Measurements from ENCODE around the gene OR6C70. TPM values are rescaled to one million over a fixed set of nuclear protein-coding genes. Genes with fewer than 3 reads are reported as not detected.

OR6C70 gene
- total RNA-seq = not detected

DNA sequence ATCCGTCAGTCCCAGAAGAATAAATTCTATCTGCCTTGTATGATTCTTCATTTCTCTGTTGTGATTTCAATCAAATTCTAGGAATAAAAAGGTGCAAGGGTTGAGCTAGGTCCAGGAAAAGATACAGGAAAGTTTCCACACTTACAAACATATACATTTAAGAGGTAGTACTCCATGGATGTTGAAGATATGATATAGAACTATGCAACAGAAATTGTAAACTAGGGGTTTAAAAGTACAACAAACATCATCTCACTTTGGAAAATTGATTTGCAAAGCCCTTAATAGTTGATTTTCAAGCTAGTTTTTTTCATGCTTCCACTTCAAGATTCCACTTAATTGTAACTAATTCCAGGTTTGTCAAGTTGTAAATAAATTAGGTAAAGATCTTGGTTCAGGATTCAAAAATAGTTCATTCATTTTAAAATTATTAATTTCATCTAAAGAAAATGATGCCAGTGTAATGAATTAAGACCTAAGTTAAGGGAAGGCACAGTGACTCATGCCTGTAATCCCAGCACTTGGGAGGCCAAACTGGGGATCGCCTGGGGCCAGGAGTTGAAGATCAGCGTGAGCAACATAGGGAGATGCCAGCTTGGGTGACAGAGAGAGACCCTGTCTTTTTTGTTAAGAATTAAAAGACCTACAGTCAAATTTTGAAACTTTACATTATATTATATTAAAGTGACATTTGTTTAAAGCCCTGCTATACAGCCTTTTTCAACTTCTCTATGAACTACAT, at the start of gene OR6C70:
OR6C70 (minus strand) TSS at position 51 of the 742 bp plus-strand sequence; CDS start at position 51, 0 bp downstream.
- Histone ChIP-seq H3K27ac (no peak within 1 kb of the TSS), H3K27me3 (no peaks in the 10 kb centered on the region), H3K4me1 (no peaks in the 10 kb centered on the region), H3K36me3 (no peaks in the 10 kb centered on the region), H3K9me3 (no peaks in the 10 kb centered on the region), H3K4me3 (no peak within 1 kb of the TSS)
- no peak for ATAC-seq
- TF ChIP-seq POLR2A (IDR thresholded peaks at IDR 0.05) = no peak
- TF ChIP-seq, protein P1, sequence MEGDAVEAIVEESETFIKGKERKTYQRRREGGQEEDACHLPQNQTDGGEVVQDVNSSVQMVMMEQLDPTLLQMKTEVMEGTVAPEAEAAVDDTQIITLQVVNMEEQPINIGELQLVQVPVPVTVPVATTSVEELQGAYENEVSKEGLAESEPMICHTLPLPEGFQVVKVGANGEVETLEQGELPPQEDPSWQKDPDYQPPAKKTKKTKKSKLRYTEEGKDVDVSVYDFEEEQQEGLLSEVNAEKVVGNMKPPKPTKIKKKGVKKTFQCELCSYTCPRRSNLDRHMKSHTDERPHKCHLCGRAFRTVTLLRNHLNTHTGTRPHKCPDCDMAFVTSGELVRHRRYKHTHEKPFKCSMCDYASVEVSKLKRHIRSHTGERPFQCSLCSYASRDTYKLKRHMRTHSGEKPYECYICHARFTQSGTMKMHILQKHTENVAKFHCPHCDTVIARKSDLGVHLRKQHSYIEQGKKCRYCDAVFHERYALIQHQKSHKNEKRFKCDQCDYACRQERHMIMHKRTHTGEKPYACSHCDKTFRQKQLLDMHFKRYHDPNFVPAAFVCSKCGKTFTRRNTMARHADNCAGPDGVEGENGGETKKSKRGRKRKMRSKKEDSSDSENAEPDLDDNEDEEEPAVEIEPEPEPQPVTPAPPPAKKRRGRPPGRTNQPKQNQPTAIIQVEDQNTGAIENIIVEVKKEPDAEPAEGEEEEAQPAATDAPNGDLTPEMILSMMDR (IDR thresholded peaks at IDR 0.05) = no peak
- no peak for TF ChIP-seq EP300 (IDR thresholded peaks at IDR 0.05)
- TF ChIP-seq POLR2AphosphoS5 (IDR thresholded peaks at IDR 0.05) = no peak
- 63 to 91% methylated on average over 1 to 3 of the region's 3 CpGs for WGBS, 2 donors (ENCODE audit: low coverage in 1 of 2)

DNA sequence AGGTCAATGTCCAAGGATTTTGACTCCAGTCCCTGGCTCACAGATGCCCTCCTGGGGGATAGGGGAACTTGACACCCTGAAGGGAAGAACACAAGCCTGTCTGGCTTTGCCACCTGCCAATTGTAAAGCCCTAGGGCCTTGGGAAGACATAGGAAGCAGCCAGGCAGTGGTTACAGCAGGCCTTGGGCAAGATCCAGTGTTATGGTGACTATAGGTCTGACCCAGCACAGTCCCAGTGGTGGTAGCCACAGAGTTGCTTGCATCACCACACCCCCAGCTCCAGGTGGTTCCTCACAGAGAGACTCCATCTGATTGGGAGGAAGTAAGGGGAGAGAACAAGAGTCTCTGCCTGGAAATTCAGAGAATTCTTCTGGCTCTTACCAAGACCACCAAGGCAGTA, 46.5 kb upstream of the OR6C70 start:
- Histone ChIP-seq H3K4me1 (no peaks in the 10 kb centered on the region), H3K27ac (no peak overlapping the region), H3K36me3 (no peaks in the 10 kb centered on the region), H3K9me3 (no peaks in the 10 kb centered on the region), H3K27me3 (no peaks in the 10 kb centered on the region), H3K4me3 (no peak overlapping the region)
- ATAC-seq = no peak
- TF ChIP-seq EP300 (IDR thresholded peaks at IDR 0.05) (no peak), POLR2A (IDR thresholded peaks at IDR 0.05) (no peak), POLR2AphosphoS5 (IDR thresholded peaks at IDR 0.05) (no peak)
- TF ChIP-seq, protein P1 (IDR thresholded peaks at IDR 0.05) = no peak

DNA sequence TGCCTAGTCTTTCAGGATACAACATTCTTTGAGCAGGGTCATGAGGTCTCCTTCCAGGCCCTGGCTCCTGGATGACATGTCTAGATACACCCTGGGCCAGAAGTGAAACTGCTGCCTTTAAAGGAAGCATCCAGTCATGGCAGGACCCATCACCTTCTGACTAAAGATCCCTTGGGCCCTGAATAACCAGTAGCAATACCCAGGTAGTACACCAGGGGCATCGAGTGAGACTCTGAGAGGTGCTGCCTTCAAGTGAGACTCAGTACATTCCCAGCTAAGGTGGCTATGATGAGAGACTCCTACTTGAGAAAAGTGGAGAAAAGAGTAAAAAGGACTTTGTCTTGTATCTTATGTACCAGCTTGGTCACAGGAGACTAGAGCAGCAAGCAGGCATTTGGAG, 45.8 kb upstream of the OR6C70 start:
- WGBS, 2 donors (ENCODE audit: low coverage in 1 of 2) = 80% methylated on average over 1 of the region's 1 CpG; no CpG with 5 or more reads in 1 of the 2 donors
- Histone ChIP-seq H3K27ac (no peak overlapping the region), H3K36me3 (no peaks in the 10 kb centered on the region), H3K27me3 (no peaks in the 10 kb centered on the region), H3K4me3 (no peak overlapping the region), H3K4me1 (no peaks in the 10 kb centered on the region), H3K9me3 (no peaks in the 10 kb centered on the region)
- ATAC-seq = no peak
- TF ChIP-seq POLR2AphosphoS5 (IDR thresholded peaks at IDR 0.05) (no peak), POLR2A (IDR thresholded peaks at IDR 0.05) (no peak), EP300 (IDR thresholded peaks at IDR 0.05) (no peak)
- TF ChIP-seq, protein P1 (IDR thresholded peaks at IDR 0.05) = no peak

DNA sequence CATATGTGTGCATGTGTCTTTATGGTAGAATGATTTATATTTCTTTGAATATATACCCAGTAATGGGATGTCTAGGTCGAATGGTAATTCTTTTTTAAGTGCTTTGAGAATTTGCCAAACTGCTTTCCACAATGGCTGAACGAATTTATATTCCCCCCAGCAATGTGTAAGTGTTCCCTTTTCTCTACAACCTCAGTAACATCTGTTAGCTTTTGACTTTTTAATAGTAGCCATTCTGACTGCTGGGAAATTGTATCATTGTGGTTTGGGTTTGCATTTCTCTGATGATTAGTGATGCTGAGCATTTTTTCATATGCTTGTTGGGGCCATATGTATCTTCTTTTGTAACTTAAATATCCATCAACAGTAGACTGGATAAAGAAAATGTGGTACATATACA, 31.7 kb upstream of the OR6C70 start:
- H3K27ac ChIP-seq = no peak overlapping the region
- WGBS, 2 donors (ENCODE audit: low coverage in 1 of 2) = 8 to 9% methylated on average over 2 of the region's 2 CpGs
- H3K27me3 ChIP-seq = no peaks in the 10 kb centered on the region
- ATAC-seq = no peak
- H3K4me3 ChIP-seq = no peak overlapping the region
- no peaks in the 10 kb centered on the region for H3K9me3 ChIP-seq
- TF ChIP-seq EP300 (IDR thresholded peaks at IDR 0.05) (no peak), POLR2A (IDR thresholded peaks at IDR 0.05) (no peak), POLR2AphosphoS5 (IDR thresholded peaks at IDR 0.05) (no peak)
- TF ChIP-seq, protein P1 (IDR thresholded peaks at IDR 0.05) = no peak
- no peaks in the 10 kb centered on the region for H3K36me3 ChIP-seq
- no peaks in the 10 kb centered on the region for H3K4me1 ChIP-seq

DNA sequence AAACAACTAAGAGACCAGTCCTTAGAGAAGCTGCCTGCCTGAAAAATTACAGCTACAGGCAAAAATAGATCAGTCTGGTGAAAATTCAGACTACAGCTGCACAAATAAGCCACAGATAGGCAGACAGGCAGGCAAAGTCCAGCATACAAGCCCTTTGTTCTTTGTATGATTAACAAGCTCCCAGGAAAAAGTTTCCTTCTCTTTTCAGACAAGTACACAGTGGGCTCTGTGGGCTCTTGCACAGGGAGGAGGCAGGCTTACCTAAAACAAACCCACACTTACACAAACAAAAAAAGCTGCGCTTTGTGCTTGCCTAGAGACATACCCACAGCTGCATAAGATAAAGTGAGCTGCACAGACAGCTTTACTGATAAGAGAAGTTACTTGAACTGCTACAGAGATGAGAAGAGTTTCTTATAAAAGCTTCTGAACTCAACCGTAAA, 29.9 kb upstream of the OR6C70 start:
- Histone ChIP-seq H3K27me3 (no peaks in the 10 kb centered on the region), H3K36me3 (no peaks in the 10 kb centered on the region), H3K9me3 (no peaks in the 10 kb centered on the region), H3K4me3 (no peak overlapping the region), H3K27ac (no peak overlapping the region), H3K4me1 (no peaks in the 10 kb centered on the region)
- no peak for ATAC-seq
- WGBS, 2 donors (ENCODE audit: low coverage in 1 of 2) = 0 to 20% methylated on average over 1 to 2 of the region's 2 CpGs
- TF ChIP-seq EP300 (IDR thresholded peaks at IDR 0.05) (no peak), POLR2AphosphoS5 (IDR thresholded peaks at IDR 0.05) (no peak), POLR2A (IDR thresholded peaks at IDR 0.05) (no peak)
- TF ChIP-seq, protein P1 (IDR thresholded peaks at IDR 0.05) = no peak

Measured in gastroesophageal sphincter (tissue), 4 donors.